SK-N-SH (cell line): ENCODE data around the gene CENPQ. TPM values are rescaled to one million over a fixed set of nuclear protein-coding genes. Genes with fewer than 3 reads are reported as not detected.

ENCODE experiments used
- CTCF ChIA-PET: fragments of 300-600, 350-600 bp; formaldehyde crosslinking; extraction: SDS; loops from one replicate; lab custom pipeline; 2021; lab: Yijun Ruan, JAX
- POLR2A ChIA-PET: fragments of 350-600 bp; sonication (Branson Sonifier 250); formaldehyde crosslinking; extraction: SDS; loops from one replicate; lab custom pipeline; 2020; ENCODE audit warnings: antibody characterized with exemption, inconsistent platforms; lab: Yijun Ruan, JAX
- DNase-seq: peaks from one replicate; pipeline ENCODE4 v3.0.0; 2012
- H2AFZ ChIP-seq: fragments of 200-600 bp; sonication (generic); 2 replicates; pipeline ENCODE4 v1.8.1; 2016; ENCODE audit warnings: antibody characterized with exemption, mild to moderate bottlenecking, low read depth
- H3F3A ChIP-seq: fragments of 200-600 bp; sonication (generic); replicated peaks from 2 replicates; pipeline ENCODE3; 2016; ENCODE audit warnings: antibody characterized with exemption, mild to moderate bottlenecking; ENCODE audit not compliant: insufficient read depth
- H3K27ac ChIP-seq, 2 experiments: fragments of 200-500 bp in 1 of 2; fragments of 200-600 bp in 1 of 2; sonication (Bioruptor generic) in 1 of 2; sonication (generic), shearing (Covaris generic) in 1 of 2; 2 replicates each; pipeline versions ENCODE4 v1.5.1 to v1.6.1; 2014 to 2016; ENCODE audit warnings: low read depth in 2 of 2, inconsistent platforms in 1 of 2, low read length in 1 of 2, mild to moderate bottlenecking in 1 of 2, mixed read lengths in 1 of 2
- H3K27me3 ChIP-seq: fragments of 200-600 bp; sonication (generic), shearing (Covaris generic); 2 replicates; pipeline ENCODE4 v1.6.1; 2016; ENCODE audit warnings: mixed run types; ENCODE audit not compliant: insufficient read depth
- H3K36me3 ChIP-seq, 2 experiments: fragments of 200-500 bp in 1 of 2; fragments of 200-600 bp in 1 of 2; sonication (Bioruptor generic) in 1 of 2; sonication (generic) in 1 of 2; replicated peaks in 1 of 2; 2 replicates each; pipeline versions ENCODE3 to v1.5.1; 2014 to 2016; ENCODE audit warnings: low read length in 1 of 2, mild to moderate bottlenecking in 1 of 2; ENCODE audit not compliant: insufficient read depth in 2 of 2, control insufficient read depth in 1 of 2
- H3K4me1 ChIP-seq, 2 experiments: fragments of 200-500 bp in 1 of 2; fragments of 200-600 bp in 1 of 2; sonication (Bioruptor generic) in 1 of 2; sonication (generic), shearing (Covaris generic) in 1 of 2; 2 replicates each; pipeline versions ENCODE4 v1.5.1 to v1.6.1; 2014 to 2016; ENCODE audit warnings: low read depth in 1 of 2, low read length in 1 of 2, mixed run types in 1 of 2; ENCODE audit not compliant: insufficient read depth in 2 of 2, control insufficient read depth in 1 of 2
- H3K4me2 ChIP-seq: fragments of 200-600 bp; sonication (generic), shearing (Covaris generic); 2 replicates; pipeline ENCODE4 v1.6.1; 2017; ENCODE audit warnings: mixed run types
- H3K4me3 ChIP-seq, 2 experiments: fragments of 200-500 bp in 1 of 2; fragments of 200-600 bp in 1 of 2; sonication (Bioruptor generic) in 1 of 2; sonication (generic), shearing (Covaris generic) in 1 of 2; 2 replicates each; pipeline versions ENCODE4 v1.5.1 to v1.8.1; 2014 to 2016; ENCODE audit warnings: low read depth in 2 of 2, inconsistent platforms in 1 of 2, low read length in 1 of 2, mild to moderate bottlenecking in 1 of 2, mixed read lengths in 1 of 2, moderate library complexity in 1 of 2
- H3K79me2 ChIP-seq: fragments of 200-600 bp; sonication (generic); 2 replicates; pipeline ENCODE4 v1.8.1; 2017; ENCODE audit warnings: mild to moderate bottlenecking; ENCODE audit not compliant: insufficient read depth
- H3K9ac ChIP-seq: fragments of 200-600 bp; sonication (generic); 2 replicates; pipeline ENCODE4 v1.6.1; 2017; ENCODE audit warnings: mixed run types
- H3K9me2 ChIP-seq: fragments of 200-600 bp; sonication (generic); 2 replicates; pipeline ENCODE4 v1.6.1; 2017; ENCODE audit warnings: mixed run types
- H3K9me3 ChIP-seq: fragments of 200-600 bp; sonication (generic); 2 replicates; pipeline ENCODE4 v1.6.1; 2017; ENCODE audit warnings: mixed run types, mild to moderate bottlenecking, moderate library complexity
- H4K20me1 ChIP-seq: fragments of 200-600 bp; sonication (generic); 2 replicates; pipeline ENCODE4 v1.6.1; 2017; ENCODE audit warnings: mild to moderate bottlenecking, mixed run types; ENCODE audit not compliant: insufficient read depth
- CHD2 ChIP-seq: fragments of 150-350 bp; IDR thresholded peaks from 2 replicates; pipeline ENCODE4 v1.6.1; 2018; ENCODE audit warnings: low read length; ENCODE audit not compliant: partially characterized antibody
- FOSL2 ChIP-seq: IDR thresholded peaks from 2 replicates; pipeline ENCODE4 v1.4.0; 2012; ENCODE audit warnings: low read depth, mild to moderate bottlenecking, moderate library complexity, borderline replicate concordance
- FOXJ3 ChIP-seq: sonication (generic); formaldehyde crosslinking; IDR thresholded peaks from 2 replicates; pipeline ENCODE4 v1.5.1; 2020; ENCODE audit warnings: mild to moderate bottlenecking, missing genetic modification reagents
- FOXM1 ChIP-seq: IDR thresholded peaks from 2 replicates; pipeline ENCODE4 v1.4.0; 2012; ENCODE audit warnings: low read depth, mild to moderate bottlenecking
- JUND ChIP-seq: IDR thresholded peaks from 2 replicates; pipeline ENCODE4 v1.4.0; 2012
- MEF2A ChIP-seq: IDR thresholded peaks from 2 replicates; pipeline ENCODE4 v1.4.0; 2012; ENCODE audit warnings: low read depth, borderline replicate concordance
- NFIC ChIP-seq: IDR thresholded peaks from 2 replicates; pipeline ENCODE4 v1.4.0; 2012; ENCODE audit warnings: borderline replicate concordance
- NRF1 ChIP-seq: IDR thresholded peaks from 2 replicates; pipeline ENCODE4 v1.6.1; 2012; ENCODE audit warnings: low read depth, mild to moderate bottlenecking, low read length
- RAD21 ChIP-seq: IDR thresholded peaks from 2 replicates; pipeline ENCODE4 v1.6.1; 2012; ENCODE audit warnings: mild to moderate bottlenecking, low read length
- RFX5 ChIP-seq: IDR thresholded peaks from 2 replicates; pipeline ENCODE4 v1.6.1; 2012; ENCODE audit warnings: mild to moderate bottlenecking, improper control_type of control experiment, low read length
- SIN3A ChIP-seq: IDR thresholded peaks from 2 replicates; pipeline ENCODE4 v1.6.1; 2012; ENCODE audit warnings: low read depth, mild to moderate bottlenecking, low read length, moderate library complexity, borderline replicate concordance
- SMC3 ChIP-seq: IDR thresholded peaks from 2 replicates; pipeline ENCODE4 v1.6.1; 2012; ENCODE audit warnings: low read depth, low read length, improper control_type of control experiment
- TCF12 ChIP-seq: IDR thresholded peaks from 2 replicates; pipeline ENCODE4 v1.4.0; 2012
- YY1 ChIP-seq: IDR thresholded peaks from 2 replicates; pipeline ENCODE4 v1.4.0; 2012; ENCODE audit warnings: low read depth, mild to moderate bottlenecking
- WGBS: methylation state at CpG from one replicate; pipeline ENCODE4 v1.1.6; 2017; ENCODE audit warnings: low lambda C conversion rate; 5-methylcytosine and 5-hydroxymethylcytosine counted together
- polyA plus RNA-seq, 3 experiments: library from polyadenylated mRNA; depleted of rRNA; stranded (reverse); fragments of >200 nt; gene quantifications; 2 replicates each; pipeline ENCODE4 v1.2.3, GENCODE V29; 2012
- TF ChIP-seq, protein P1 (sequence below): fragments of 150-350 bp; IDR thresholded peaks from 2 replicates; pipeline ENCODE4 v1.6.1; 2017; ENCODE audit warnings: antibody characterized with exemption, low read length, low read depth, borderline replicate concordance
- TF ChIP-seq, protein P2 (sequence below): fragments of 200-600 bp; sonication (generic); IDR thresholded peaks from 2 replicates; pipeline ENCODE4 v1.6.1; 2017; ENCODE audit warnings: antibody characterized with exemption, mild to moderate bottlenecking, moderate library complexity
- TF ChIP-seq, protein P3 (sequence below): IDR thresholded peaks from 2 replicates; pipeline ENCODE4 v1.6.1; 2012; ENCODE audit warnings: mild to moderate bottlenecking, low read depth, low read length, moderate library complexity

CENPQ gene
- polyA plus RNA-seq, 1 of the 3 experiments (the other 2 are of a cell fraction) = 2.5 TPM

DNA sequence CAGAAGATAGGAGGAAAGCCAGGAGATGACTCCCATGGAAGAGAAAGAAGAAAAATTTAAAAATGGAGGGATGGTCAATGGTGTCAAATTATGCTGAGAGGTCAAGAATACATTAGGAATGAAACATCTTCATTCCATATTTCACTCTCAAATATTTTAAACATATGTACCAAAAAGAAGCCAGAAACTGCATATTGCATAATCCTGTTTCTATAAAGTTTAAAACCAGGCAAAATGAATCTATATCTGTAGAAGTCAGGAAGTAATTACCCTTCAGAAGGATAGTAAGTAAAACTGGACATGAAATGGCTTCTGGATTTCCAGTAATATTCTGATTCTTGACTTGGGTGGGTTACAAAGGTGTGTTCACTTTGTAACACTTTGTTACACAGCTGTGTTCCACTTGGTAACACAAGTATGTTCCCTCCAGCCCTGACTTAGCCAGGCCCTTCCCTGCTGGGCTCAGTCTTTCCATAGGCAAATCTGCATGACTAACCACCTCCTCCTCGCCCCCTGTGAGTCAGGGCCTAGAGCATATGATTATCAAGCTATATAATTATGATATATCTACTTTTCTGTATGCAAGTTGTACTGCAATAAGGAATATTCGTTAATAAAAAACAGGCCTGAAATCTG, 67.1 kb downstream of the CENPQ start (continued):
- TF ChIP-seq TCF12 (no peak), NFIC (no peak)
- TF ChIP-seq, all 33 proteins: peak for 0

DNA sequence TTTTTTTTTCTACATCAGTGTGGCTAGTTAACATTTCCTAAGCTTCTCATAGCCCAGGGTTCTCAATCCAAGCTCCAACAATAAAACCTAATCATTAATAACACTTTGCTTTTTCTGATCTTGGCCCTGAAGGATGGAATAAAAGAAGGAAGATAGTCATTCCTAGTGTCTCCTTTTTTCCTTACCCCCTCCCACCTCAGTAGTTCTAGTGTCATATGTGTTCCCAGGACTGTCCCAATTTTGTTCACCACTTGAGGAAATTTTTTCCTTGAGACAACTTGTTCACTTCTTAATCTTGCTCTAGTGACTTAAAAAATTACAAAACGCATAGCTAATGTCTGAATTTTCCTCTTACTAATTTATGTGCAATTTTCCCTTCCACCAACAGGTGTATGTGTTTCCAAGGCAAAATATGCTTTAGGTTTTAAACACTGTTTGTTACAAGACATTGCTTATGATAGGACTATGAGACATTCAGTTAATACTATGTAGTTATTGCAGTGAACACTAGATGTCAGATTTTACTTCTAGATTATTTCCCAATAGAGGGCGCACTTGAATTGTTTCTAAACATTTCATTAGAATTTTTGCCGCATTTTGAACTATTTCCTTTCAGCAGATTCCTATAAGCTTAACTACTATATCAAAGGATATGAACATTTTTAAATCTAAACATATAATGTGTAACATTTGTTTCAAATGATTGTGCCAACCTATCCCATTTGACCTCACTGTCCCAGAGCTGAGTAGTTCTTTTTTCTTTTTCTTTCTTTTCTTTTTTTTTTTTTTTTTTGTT, 68.8 kb downstream of the CENPQ start:
- Histone ChIP-seq H4K20me1 (no peaks in the 10 kb centered on the region), H3K4me1 (no peaks in the 10 kb centered on the region), H3K9ac (no peak overlapping the region), H3K27me3 (peaks cover 7% of the 10 kb centered on the region; the same call in 1 of the 2 replicates), H3K36me3 (no peaks in the 10 kb centered on the region), H3F3A (no peaks in the 10 kb centered on the region), H3K27ac (no peak overlapping the region), H3K9me2 (no peaks in the 10 kb centered on the region), H2AFZ (no peak overlapping the region), H3K4me3 (peak overlapping the region in 1 of 2 experiments; percentile 21; a peak in 2 of 4 replicates), H3K9me3 (no peaks in the 10 kb centered on the region), H3K79me2 (no peaks in the 10 kb centered on the region), H3K4me2 (peak overlapping the region; percentile 48)
- TF ChIP-seq MEF2A (no peak), SIN3A (no peak), SMC3 (peak; percentile 52), RAD21 (peak; percentile 68)
- TF ChIP-seq, protein P1, sequence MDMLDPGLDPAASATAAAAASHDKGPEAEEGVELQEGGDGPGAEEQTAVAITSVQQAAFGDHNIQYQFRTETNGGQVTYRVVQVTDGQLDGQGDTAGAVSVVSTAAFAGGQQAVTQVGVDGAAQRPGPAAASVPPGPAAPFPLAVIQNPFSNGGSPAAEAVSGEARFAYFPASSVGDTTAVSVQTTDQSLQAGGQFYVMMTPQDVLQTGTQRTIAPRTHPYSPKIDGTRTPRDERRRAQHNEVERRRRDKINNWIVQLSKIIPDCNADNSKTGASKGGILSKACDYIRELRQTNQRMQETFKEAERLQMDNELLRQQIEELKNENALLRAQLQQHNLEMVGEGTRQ = no peak
- TF ChIP-seq, protein P2, sequence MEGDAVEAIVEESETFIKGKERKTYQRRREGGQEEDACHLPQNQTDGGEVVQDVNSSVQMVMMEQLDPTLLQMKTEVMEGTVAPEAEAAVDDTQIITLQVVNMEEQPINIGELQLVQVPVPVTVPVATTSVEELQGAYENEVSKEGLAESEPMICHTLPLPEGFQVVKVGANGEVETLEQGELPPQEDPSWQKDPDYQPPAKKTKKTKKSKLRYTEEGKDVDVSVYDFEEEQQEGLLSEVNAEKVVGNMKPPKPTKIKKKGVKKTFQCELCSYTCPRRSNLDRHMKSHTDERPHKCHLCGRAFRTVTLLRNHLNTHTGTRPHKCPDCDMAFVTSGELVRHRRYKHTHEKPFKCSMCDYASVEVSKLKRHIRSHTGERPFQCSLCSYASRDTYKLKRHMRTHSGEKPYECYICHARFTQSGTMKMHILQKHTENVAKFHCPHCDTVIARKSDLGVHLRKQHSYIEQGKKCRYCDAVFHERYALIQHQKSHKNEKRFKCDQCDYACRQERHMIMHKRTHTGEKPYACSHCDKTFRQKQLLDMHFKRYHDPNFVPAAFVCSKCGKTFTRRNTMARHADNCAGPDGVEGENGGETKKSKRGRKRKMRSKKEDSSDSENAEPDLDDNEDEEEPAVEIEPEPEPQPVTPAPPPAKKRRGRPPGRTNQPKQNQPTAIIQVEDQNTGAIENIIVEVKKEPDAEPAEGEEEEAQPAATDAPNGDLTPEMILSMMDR = peak; percentile 96
- CTCF ChIA-PET = interaction anchor here (0.6 to 3.5 kb wide), 31 partner anchors 8 to 1869 kb away, joined by 3 to 27 read pairs (median 4); partner anchors contain the start of gene C6orf141
- DNase-seq = peak; percentile 32
- 2% methylated on average over 3 of the region's 3 CpGs for WGBS
- POLR2A ChIA-PET = no interaction called here

DNA sequence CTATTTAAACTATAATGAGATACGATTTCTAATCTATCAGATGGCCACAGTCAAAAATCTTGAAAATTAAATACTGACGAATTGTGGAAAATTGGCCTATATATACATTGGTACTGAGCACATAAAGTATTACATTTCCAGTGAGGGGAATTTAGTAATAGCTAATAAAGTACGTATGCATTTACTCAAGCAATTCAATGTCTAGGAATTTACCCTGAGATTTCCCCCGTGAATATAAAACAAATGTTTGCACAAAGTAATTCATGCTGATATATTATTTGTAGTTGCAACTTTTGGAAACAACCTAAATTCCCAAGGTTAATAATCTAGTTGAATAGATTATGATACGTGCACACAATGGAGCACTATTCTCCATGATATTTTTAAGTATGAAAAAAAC, 72.6 kb downstream of the CENPQ start:
- Histone ChIP-seq H3K9ac (no peak overlapping the region), H3K27me3 (no peaks in the 10 kb centered on the region; the same call in 1 of the 2 replicates), H3K4me3 (no peak overlapping the region), H3F3A (no peaks in the 10 kb centered on the region), H3K9me2 (no peaks in the 10 kb centered on the region), H2AFZ (no peak overlapping the region), H4K20me1 (no peaks in the 10 kb centered on the region), H3K9me3 (no peaks in the 10 kb centered on the region), H3K79me2 (no peaks in the 10 kb centered on the region), H3K36me3 (no peaks in the 10 kb centered on the region), H3K27ac (no peak overlapping the region), H3K4me2 (no peak overlapping the region), H3K4me1 (no peaks in the 10 kb centered on the region)
- ChIA-PET CTCF (interaction anchor here (1.2 kb wide), 1 partner anchor 39 kb away, joined by 5 read pairs; no protein-coding TSS in a partner anchor), POLR2A (no interaction called here)
- 9% methylated on average over 5 of the region's 5 CpGs for WGBS
- DNase-seq = no peak
- TF ChIP-seq NFIC = no peak
- TF ChIP-seq NRF1 = no peak
- no peak for TF ChIP-seq FOSL2
- no peak for TF ChIP-seq CHD2
- no peak for TF ChIP-seq MEF2A
- no peak for TF ChIP-seq JUND
- TF ChIP-seq FOXJ3 = no peak
- no peak for TF ChIP-seq YY1
- no peak for TF ChIP-seq RFX5
- TF ChIP-seq, protein P1 = no peak
- TF ChIP-seq FOXM1 = no peak
- TF ChIP-seq, protein P3, sequence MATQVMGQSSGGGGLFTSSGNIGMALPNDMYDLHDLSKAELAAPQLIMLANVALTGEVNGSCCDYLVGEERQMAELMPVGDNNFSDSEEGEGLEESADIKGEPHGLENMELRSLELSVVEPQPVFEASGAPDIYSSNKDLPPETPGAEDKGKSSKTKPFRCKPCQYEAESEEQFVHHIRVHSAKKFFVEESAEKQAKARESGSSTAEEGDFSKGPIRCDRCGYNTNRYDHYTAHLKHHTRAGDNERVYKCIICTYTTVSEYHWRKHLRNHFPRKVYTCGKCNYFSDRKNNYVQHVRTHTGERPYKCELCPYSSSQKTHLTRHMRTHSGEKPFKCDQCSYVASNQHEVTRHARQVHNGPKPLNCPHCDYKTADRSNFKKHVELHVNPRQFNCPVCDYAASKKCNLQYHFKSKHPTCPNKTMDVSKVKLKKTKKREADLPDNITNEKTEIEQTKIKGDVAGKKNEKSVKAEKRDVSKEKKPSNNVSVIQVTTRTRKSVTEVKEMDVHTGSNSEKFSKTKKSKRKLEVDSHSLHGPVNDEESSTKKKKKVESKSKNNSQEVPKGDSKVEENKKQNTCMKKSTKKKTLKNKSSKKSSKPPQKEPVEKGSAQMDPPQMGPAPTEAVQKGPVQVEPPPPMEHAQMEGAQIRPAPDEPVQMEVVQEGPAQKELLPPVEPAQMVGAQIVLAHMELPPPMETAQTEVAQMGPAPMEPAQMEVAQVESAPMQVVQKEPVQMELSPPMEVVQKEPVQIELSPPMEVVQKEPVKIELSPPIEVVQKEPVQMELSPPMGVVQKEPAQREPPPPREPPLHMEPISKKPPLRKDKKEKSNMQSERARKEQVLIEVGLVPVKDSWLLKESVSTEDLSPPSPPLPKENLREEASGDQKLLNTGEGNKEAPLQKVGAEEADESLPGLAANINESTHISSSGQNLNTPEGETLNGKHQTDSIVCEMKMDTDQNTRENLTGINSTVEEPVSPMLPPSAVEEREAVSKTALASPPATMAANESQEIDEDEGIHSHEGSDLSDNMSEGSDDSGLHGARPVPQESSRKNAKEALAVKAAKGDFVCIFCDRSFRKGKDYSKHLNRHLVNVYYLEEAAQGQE = no peak
